A549 treated with AZD2906 at 1 μM for 4 hours (cell line): ENCODE measurements around the gene BST1. TPM values are rescaled to one million over a fixed set of nuclear protein-coding genes. Genes with fewer than 3 reads are reported as not detected.

ENCODE experiments used
- total RNA-seq: library from RNA; stranded (reverse); fragments of 200-300 nt; extraction: Qiagen RNA extraction; gene quantifications from 5 replicates; pipeline ENCODE4 v1.2.3, GENCODE V29; 2022

BST1 gene, protein sequence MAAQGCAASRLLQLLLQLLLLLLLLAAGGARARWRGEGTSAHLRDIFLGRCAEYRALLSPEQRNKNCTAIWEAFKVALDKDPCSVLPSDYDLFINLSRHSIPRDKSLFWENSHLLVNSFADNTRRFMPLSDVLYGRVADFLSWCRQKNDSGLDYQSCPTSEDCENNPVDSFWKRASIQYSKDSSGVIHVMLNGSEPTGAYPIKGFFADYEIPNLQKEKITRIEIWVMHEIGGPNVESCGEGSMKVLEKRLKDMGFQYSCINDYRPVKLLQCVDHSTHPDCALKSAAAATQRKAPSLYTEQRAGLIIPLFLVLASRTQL
- total RNA-seq: 14.2 to 19.0 TPM (median 15.5 TPM) in 5 replicates

DNA sequence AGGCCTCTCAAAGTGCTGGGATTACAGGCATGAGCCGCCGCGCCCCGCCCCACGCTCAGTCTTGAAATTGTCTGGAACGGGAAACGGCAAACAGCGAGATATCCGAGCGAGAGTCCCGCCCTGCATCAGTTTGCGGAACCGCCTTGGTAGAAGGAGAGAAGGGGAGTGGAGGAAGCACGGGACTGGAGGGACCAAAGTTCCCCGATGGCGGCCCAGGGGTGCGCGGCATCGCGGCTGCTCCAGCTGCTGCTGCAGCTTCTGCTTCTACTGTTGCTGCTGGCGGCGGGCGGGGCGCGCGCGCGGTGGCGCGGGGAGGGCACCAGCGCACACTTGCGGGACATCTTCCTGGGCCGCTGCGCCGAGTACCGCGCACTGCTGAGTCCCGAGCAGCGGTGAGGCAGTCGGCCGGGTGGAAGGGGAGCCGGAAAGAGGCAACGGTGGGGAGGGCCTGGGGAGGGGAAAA is at the start of gene BST1:
BST1 (plus strand) TSS at position 125 of the 463 bp plus-strand sequence; CDS start at position 205, 80 bp downstream.

DNA sequence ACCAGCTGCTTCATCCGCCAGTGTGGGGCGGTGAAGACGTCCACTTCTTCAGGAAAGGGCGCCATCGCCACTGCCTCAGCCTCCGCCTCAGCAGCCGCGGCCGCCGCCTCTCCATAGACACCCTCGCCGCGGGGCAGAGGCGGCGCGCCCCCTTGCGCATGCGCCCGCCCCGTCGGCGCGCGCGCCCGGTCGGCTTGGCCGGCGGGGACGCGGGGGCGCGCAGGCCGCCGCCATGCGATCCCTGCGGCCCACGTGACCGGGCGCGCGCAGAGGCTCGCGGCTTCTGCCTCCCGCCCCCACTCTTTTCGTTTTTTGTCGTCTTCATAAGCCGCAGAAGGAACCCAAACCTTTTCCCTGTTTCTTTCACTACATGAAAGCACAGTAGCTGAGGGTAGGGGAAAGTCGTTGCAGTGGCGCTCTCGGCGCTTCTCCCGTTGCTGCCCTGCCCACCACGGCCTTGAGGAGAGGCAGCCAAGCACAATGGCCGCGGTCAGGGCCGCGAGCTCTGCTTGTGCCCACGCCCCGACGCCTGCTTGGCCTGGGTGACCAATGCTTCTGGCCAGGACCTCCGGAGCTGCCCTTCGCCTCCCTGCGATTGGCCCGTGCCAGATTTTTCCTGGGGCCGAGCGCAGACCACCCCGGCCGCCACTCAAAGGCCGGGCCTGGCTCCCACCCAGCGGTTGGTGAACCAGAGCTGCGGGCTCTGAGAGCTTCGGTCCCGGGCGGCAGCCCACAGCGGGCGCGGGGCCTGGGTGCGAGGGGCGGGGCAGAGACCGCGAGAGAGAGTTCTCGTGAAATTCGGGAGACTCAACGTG is 47.4 kb upstream of the BST1 start, which contains the start of gene FBXL5:
FBXL5 (minus strand) TSS at position 135 of the 815 bp plus-strand sequence; CDS start at position 65, 70 bp downstream.

DNA sequence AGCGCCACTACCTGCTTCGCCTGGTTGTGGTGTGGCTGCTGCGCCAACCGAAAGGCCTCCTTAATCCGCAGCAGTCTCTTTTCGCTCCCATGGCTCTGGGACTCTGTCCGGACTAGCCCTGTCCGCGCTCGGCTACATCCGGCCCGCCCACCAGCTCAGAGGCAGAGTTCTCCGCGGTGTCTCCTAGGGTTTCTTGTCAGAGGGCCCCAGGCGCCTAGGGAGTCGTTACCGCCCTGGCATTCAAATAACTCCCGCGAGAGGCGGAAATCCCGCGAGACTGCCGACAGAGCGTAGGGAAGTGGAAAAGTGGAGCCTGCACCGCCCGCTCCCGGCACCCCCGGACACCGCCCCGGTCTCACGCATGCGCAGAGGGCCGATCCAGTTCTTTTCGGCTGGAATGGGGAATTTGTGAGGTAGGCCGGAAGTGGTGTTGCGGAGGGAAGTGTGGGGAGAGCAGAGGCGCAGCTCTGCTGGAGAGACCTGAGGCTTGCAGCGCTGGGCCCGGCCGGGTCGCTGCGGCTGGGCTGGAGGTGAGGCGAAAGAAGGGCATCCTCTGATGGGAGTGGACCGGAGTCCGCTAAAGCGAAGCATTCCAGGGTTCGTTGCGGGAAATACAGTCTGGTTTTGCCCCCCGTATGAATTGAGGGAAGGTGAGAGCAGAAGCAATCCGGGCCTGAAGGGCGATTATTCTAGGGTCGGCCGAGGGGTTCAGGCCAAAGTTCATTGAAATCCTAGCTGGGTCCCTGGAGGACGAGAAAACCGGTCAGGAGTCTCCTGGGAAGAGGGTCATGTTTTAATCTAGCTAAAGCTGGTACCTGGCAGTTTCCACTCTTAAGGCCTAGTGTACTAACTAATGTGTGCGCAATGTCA is 21.3 kb upstream of the BST1 start, which contains the start of gene FAM200B:
FAM200B (plus strand) TSS at position 456 of the 870 bp plus-strand sequence. CDS start 5,151 bp downstream, outside the sequence.

DNA sequence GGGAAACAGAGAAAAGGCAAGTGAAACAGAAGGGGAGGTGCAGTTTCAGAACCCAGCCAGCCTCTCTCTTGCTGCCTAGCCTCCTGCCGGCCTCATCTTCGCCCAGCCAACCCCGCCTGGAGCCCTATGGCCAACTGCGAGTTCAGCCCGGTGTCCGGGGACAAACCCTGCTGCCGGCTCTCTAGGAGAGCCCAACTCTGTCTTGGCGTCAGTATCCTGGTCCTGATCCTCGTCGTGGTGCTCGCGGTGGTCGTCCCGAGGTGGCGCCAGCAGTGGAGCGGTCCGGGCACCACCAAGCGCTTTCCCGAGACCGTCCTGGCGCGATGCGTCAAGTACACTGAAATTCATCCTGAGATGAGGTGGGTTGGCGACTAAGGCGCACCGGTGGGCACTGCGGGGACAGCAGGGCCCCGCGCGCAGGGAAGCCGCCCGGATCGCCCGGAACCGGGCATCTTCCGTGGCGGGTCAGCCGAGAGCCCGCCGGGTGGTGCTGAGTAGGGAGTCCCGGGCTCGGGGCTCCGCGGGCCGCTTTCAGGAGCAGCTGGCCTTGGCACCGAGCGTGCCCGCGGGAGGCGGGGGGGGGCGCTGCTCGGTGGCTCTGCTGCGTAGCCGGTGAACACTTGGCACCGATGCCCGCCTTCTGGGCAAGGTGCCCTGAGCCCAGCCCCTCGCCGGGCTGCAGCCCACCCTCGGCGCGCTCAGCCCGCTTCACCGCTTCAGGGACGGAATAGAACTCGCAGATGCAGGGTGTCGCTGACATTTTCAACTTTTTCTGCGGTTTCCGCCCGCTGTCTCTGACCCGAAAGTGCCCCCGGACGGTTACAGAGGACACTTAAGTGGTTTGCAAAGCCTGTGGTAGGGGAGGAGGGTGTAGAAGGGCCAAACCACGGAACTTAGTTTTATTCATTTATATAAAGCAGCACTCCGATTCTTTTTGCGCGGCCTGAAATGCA is 75.7 kb downstream of the BST1 start, which contains the start of gene CD38:
CD38 (plus strand) TSS at position 40 of the 953 bp plus-strand sequence; CDS start at position 127, 87 bp downstream.

Other genes with a start within 250 kb of the BST1 start
- 11.3 to 14.0 TPM (median 12.1 TPM) in 5 replicates for gene CC2D2A, start 233.2 kb upstream of the BST1 start, total RNA-seq
- 27.2 to 33.4 TPM (median 28.2 TPM) in 5 replicates for gene FBXL5, start 47.7 kb upstream of the BST1 start, total RNA-seq
- gene FAM200B, start 21.2 kb upstream of the BST1 start, total RNA-seq: 23.8 to 29.3 TPM (median 25.1 TPM) in 5 replicates
- 12.4 to 16.6 TPM (median 13.0 TPM) in 5 replicates for gene CD38, start 75.3 kb downstream of the BST1 start, total RNA-seq
- gene FGFBP1, start 235.7 kb downstream of the BST1 start, total RNA-seq: 2.4 to 2.8 TPM (median 2.6 TPM) in 5 replicates